HL-60 (cell line): ENCODE data around the gene CCDC191.

Source experiments
- DNase-seq, 2 experiments: peaks; one replicate each; pipeline ENCODE4 v3.0.0-alpha.2; 2010 to 2020; ENCODE audit warnings: low read depth in 1 of 2, low spot score in 1 of 2
- H3K27ac ChIP-seq: fragments of 250-450 bp; sonication (Bioruptor Pico); replicated peaks from 2 replicates; pipeline ENCODE4 v1.5.1; 2020; ENCODE audit warnings: mild to moderate bottlenecking, moderate library complexity
- H3K27me3 ChIP-seq: fragments of 250-450 bp; sonication (Bioruptor Pico); 2 replicates; pipeline ENCODE4 v1.5.1; 2021; ENCODE audit warnings: mild to moderate bottlenecking, moderate library complexity; ENCODE audit not compliant: insufficient read depth, poor library complexity, severe bottlenecking
- H3K4me3 ChIP-seq: replicated peaks from 2 replicates; pipeline ENCODE4 v1.5.1; 2011; ENCODE audit warnings: mild to moderate bottlenecking, control low read depth, low read length; ENCODE audit not compliant: insufficient read depth
- GABPA ChIP-seq: IDR thresholded peaks from 2 replicates; pipeline ENCODE4 v1.6.1; 2012; ENCODE audit warnings: low read depth
- POLR2AphosphoS5 ChIP-seq: IDR thresholded peaks from 2 replicates; pipeline ENCODE4 v1.6.1; 2012; ENCODE audit warnings: low read depth
- SPI1 ChIP-seq: IDR thresholded peaks from 2 replicates; pipeline ENCODE4 v1.6.1; 2012; ENCODE audit warnings: low read depth, mild to moderate bottlenecking, borderline replicate concordance
- TF ChIP-seq, protein P1 (sequence below): IDR thresholded peaks from 2 replicates; pipeline ENCODE4 v1.6.1; 2012; ENCODE audit warnings: low read depth; ENCODE audit not compliant: insufficient replicate concordance
- TF ChIP-seq, protein P2 (sequence below): IDR thresholded peaks from one replicate; pipeline ENCODE4 v1.5.1; 2011; ENCODE audit warnings: low read length, control low read depth, inconsistent platforms; ENCODE audit not compliant: insufficient read depth

CCDC191 gene

GRCh38 chr3:114086356-114086755 is 30.0 kb upstream of the CCDC191 start:
- no peak for TF ChIP-seq POLR2AphosphoS5
- TF ChIP-seq, protein P1, sequence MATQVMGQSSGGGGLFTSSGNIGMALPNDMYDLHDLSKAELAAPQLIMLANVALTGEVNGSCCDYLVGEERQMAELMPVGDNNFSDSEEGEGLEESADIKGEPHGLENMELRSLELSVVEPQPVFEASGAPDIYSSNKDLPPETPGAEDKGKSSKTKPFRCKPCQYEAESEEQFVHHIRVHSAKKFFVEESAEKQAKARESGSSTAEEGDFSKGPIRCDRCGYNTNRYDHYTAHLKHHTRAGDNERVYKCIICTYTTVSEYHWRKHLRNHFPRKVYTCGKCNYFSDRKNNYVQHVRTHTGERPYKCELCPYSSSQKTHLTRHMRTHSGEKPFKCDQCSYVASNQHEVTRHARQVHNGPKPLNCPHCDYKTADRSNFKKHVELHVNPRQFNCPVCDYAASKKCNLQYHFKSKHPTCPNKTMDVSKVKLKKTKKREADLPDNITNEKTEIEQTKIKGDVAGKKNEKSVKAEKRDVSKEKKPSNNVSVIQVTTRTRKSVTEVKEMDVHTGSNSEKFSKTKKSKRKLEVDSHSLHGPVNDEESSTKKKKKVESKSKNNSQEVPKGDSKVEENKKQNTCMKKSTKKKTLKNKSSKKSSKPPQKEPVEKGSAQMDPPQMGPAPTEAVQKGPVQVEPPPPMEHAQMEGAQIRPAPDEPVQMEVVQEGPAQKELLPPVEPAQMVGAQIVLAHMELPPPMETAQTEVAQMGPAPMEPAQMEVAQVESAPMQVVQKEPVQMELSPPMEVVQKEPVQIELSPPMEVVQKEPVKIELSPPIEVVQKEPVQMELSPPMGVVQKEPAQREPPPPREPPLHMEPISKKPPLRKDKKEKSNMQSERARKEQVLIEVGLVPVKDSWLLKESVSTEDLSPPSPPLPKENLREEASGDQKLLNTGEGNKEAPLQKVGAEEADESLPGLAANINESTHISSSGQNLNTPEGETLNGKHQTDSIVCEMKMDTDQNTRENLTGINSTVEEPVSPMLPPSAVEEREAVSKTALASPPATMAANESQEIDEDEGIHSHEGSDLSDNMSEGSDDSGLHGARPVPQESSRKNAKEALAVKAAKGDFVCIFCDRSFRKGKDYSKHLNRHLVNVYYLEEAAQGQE = no peak
- no peak for TF ChIP-seq GABPA
- TF ChIP-seq, protein P2, sequence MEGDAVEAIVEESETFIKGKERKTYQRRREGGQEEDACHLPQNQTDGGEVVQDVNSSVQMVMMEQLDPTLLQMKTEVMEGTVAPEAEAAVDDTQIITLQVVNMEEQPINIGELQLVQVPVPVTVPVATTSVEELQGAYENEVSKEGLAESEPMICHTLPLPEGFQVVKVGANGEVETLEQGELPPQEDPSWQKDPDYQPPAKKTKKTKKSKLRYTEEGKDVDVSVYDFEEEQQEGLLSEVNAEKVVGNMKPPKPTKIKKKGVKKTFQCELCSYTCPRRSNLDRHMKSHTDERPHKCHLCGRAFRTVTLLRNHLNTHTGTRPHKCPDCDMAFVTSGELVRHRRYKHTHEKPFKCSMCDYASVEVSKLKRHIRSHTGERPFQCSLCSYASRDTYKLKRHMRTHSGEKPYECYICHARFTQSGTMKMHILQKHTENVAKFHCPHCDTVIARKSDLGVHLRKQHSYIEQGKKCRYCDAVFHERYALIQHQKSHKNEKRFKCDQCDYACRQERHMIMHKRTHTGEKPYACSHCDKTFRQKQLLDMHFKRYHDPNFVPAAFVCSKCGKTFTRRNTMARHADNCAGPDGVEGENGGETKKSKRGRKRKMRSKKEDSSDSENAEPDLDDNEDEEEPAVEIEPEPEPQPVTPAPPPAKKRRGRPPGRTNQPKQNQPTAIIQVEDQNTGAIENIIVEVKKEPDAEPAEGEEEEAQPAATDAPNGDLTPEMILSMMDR = no peak
- no peak for TF ChIP-seq SPI1
- Histone ChIP-seq H3K27me3 (no peaks in the 10 kb centered on the region), H3K27ac (no peak overlapping the region), H3K4me3 (no peak overlapping the region)
- no peak for DNase-seq

- no peak overlapping the region for H3K27ac ChIP-seq
- no peak overlapping the region for H3K4me3 ChIP-seq
- TF ChIP-seq GABPA (no peak), POLR2AphosphoS5 (no peak), SPI1 (no peak)
- TF ChIP-seq, protein P2 = no peak
- TF ChIP-seq, protein P1 = no peak
- no peaks in the 10 kb centered on the region for H3K27me3 ChIP-seq
- no peak for DNase-seq
Observed at GRCh38 chr3:114083112-114083511, 26.8 kb upstream of the CCDC191 start.

DNA sequence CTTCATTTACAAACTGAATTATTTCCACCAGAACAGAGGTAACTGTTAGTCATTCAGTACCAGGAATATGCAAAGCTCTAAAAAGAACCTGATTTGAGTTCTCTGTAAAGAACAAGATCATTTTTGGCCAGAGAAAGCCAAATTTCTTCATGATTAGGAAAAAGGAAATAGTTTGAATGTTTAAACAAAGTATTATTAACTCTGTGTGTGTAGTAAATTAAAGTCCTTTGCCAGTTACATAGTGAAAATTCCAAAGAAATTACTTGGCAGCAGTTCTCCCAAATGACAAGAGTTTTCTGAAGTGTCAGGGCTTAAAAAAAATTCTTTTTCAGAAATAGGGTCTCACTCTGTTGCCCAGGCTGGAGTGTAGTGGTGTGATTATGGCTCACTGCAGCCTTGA is 24.7 kb upstream of the CCDC191 start:
- Histone ChIP-seq H3K27ac (no peak overlapping the region), H3K27me3 (no peaks in the 10 kb centered on the region), H3K4me3 (no peak overlapping the region)
- DNase-seq = no peak
- no peak for TF ChIP-seq GABPA
- TF ChIP-seq POLR2AphosphoS5 = no peak
- TF ChIP-seq, protein P2 = no peak
- no peak for TF ChIP-seq SPI1
- TF ChIP-seq, protein P1 = no peak
